Measurements from ENCODE around the gene MAP3K4. TPM values are rescaled to one million over a fixed set of nuclear protein-coding genes. Genes with fewer than 3 reads are reported as not detected.

The MAP3K4 gene
- total RNA-seq, 1 experiment from 2014 or later: 69.8 TPM

DNA sequence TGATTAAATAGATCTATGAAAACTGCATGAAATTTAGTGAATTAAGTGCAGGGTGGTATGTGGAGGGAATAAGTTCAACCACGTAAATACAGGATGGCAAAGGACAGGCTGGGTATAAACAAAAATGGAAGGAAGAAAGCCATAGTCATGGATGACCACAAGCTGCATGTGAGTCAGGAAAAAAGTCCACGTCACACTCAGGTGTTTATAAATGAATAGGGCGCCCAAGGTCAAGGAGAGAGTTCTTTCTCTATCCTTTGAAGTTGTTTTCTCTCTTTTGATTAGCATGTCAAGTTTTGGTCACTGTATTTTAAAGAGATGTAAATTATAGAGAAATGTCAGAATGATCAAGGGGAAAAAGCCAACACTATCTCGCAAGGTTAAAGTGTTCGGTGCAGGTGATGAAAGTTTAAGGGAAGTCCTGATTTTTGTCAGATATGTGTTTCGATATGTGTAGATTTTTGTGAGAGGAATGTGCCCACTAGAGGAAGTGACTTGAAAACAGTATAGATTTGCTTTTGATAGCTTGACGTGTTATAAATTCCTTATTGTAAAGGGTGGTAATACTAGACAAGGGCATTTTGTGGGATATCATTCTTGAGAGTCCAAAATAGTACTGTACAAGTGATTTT lies 58.7 kb downstream of the MAP3K4 start:
- DNase-seq (ENCODE audit: low spot score) (no peak), ATAC-seq (no peak)
- ChIA-PET POLR2A (no interaction called here), CTCF (no interaction called here)
- Mint-ChIP-seq H3K4me1 (no peaks in the 10 kb centered on the region), H3K27ac (no peak overlapping the region), H3K4me3 (no peak overlapping the region), H3K36me3 (peaks cover 3% of the 10 kb centered on the region), H3K9me3 (no peaks in the 10 kb centered on the region), H3K27me3 (ENCODE audit: low read depth) (no peaks in the 10 kb centered on the region)
- TF ChIP-seq NFATC4 (CRISPR knock-in tag; IDR thresholded peaks at IDR 0.05): no peak
- TF ChIP-seq GTF2I (CRISPR knock-in tag; conservative IDR thresholded peaks at IDR 0.05): no peak
- TF ChIP-seq, protein P1, sequence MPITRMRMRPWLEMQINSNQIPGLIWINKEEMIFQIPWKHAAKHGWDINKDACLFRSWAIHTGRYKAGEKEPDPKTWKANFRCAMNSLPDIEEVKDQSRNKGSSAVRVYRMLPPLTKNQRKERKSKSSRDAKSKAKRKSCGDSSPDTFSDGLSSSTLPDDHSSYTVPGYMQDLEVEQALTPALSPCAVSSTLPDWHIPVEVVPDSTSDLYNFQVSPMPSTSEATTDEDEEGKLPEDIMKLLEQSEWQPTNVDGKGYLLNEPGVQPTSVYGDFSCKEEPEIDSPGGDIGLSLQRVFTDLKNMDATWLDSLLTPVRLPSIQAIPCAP (CRISPR knock-in tag; IDR thresholded peaks at IDR 0.05): no peak
- TF ChIP-seq ETV6 (CRISPR knock-in tag; IDR thresholded peaks at IDR 0.05): no peak
- TF ChIP-seq, protein P2, sequence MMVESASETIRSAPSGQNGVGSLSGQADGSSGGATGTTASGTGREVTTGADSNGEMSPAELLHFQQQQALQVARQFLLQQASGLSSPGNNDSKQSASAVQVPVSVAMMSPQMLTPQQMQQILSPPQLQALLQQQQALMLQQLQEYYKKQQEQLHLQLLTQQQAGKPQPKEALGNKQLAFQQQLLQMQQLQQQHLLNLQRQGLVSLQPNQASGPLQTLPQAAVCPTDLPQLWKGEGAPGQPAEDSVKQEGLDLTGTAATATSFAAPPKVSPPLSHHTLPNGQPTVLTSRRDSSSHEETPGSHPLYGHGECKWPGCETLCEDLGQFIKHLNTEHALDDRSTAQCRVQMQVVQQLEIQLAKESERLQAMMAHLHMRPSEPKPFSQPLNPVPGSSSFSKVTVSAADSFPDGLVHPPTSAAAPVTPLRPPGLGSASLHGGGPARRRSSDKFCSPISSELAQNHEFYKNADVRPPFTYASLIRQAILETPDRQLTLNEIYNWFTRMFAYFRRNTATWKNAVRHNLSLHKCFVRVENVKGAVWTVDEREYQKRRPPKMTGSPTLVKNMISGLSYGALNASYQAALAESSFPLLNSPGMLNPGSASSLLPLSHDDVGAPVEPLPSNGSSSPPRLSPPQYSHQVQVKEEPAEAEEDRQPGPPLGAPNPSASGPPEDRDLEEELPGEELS (CRISPR knock-in tag; IDR thresholded peaks at IDR 0.05): no peak
- TF ChIP-seq OVOL2 (CRISPR knock-in tag; IDR thresholded peaks at IDR 0.05; ENCODE audit: borderline replicate concordance): no peak

DNA sequence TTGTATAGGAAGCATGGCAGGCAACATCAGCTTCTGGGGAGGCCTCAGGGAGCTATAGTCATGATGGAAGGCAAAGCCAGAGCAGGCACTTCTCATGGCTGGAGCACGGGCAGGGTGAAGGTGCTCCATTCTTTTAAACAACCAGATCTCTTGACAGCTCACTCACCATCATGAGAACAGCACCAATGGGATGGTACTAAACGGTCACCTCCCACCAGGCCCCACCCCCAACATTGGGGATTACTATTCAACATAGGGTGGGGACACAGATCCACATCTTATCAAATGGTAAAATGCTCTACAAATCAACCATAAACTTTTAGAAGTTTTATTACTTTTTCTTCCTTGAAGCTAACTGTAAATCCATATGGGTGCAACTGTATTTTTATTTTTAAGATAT lies 61.5 kb downstream of the MAP3K4 start:
- no peak for TF ChIP-seq GTF2I (CRISPR knock-in tag; conservative IDR thresholded peaks at IDR 0.05)
- TF ChIP-seq SMAD4 (CRISPR knock-in tag; IDR thresholded peaks at IDR 0.05): no peak
- no peak for TF ChIP-seq TEAD1 (CRISPR knock-in tag; IDR thresholded peaks at IDR 0.05)
- no peak for TF ChIP-seq NR3C1 (CRISPR knock-in tag; conservative IDR thresholded peaks at IDR 0.05; ENCODE audit: low read depth)
- TF ChIP-seq, protein P3, sequence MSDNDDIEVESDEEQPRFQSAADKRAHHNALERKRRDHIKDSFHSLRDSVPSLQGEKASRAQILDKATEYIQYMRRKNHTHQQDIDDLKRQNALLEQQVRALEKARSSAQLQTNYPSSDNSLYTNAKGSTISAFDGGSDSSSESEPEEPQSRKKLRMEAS (CRISPR knock-in tag; IDR thresholded peaks at IDR 0.05): no peak
- TF ChIP-seq ZNF671 (CRISPR knock-in tag; IDR thresholded peaks at IDR 0.05): no peak
- no peak for TF ChIP-seq OVOL2 (CRISPR knock-in tag; IDR thresholded peaks at IDR 0.05; ENCODE audit: borderline replicate concordance)
- TF ChIP-seq, protein P4, sequence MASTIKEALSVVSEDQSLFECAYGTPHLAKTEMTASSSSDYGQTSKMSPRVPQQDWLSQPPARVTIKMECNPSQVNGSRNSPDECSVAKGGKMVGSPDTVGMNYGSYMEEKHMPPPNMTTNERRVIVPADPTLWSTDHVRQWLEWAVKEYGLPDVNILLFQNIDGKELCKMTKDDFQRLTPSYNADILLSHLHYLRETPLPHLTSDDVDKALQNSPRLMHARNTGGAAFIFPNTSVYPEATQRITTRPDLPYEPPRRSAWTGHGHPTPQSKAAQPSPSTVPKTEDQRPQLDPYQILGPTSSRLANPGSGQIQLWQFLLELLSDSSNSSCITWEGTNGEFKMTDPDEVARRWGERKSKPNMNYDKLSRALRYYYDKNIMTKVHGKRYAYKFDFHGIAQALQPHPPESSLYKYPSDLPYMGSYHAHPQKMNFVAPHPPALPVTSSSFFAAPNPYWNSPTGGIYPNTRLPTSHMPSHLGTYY (CRISPR knock-in tag; IDR thresholded peaks at IDR 0.05): no peak
- TF ChIP-seq JAZF1 (CRISPR knock-in tag; IDR thresholded peaks at IDR 0.05): no peak
- TF ChIP-seq, protein P5, sequence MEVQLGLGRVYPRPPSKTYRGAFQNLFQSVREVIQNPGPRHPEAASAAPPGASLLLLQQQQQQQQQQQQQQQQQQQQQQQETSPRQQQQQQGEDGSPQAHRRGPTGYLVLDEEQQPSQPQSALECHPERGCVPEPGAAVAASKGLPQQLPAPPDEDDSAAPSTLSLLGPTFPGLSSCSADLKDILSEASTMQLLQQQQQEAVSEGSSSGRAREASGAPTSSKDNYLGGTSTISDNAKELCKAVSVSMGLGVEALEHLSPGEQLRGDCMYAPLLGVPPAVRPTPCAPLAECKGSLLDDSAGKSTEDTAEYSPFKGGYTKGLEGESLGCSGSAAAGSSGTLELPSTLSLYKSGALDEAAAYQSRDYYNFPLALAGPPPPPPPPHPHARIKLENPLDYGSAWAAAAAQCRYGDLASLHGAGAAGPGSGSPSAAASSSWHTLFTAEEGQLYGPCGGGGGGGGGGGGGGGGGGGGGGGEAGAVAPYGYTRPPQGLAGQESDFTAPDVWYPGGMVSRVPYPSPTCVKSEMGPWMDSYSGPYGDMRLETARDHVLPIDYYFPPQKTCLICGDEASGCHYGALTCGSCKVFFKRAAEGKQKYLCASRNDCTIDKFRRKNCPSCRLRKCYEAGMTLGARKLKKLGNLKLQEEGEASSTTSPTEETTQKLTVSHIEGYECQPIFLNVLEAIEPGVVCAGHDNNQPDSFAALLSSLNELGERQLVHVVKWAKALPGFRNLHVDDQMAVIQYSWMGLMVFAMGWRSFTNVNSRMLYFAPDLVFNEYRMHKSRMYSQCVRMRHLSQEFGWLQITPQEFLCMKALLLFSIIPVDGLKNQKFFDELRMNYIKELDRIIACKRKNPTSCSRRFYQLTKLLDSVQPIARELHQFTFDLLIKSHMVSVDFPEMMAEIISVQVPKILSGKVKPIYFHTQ (CRISPR knock-in tag; IDR thresholded peaks at IDR 0.05): no peak
- TF ChIP-seq ZNF138 (CRISPR knock-in tag; conservative IDR thresholded peaks at IDR 0.05): no peak
- TF ChIP-seq, protein P6, sequence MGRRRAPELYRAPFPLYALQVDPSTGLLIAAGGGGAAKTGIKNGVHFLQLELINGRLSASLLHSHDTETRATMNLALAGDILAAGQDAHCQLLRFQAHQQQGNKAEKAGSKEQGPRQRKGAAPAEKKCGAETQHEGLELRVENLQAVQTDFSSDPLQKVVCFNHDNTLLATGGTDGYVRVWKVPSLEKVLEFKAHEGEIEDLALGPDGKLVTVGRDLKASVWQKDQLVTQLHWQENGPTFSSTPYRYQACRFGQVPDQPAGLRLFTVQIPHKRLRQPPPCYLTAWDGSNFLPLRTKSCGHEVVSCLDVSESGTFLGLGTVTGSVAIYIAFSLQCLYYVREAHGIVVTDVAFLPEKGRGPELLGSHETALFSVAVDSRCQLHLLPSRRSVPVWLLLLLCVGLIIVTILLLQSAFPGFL (CRISPR knock-in tag; IDR thresholded peaks at IDR 0.05; ENCODE audit: borderline replicate concordance): no peak
- TF ChIP-seq CREM (CRISPR knock-in tag; IDR thresholded peaks at IDR 0.05): no peak
- TF ChIP-seq EMX1 (CRISPR knock-in tag; IDR thresholded peaks at IDR 0.05): no peak
- Mint-ChIP-seq H3K27me3 (ENCODE audit: low read depth) (no peaks in the 10 kb centered on the region), H3K9me3 (no peaks in the 10 kb centered on the region), H3K27ac (no peak overlapping the region), H3K36me3 (peaks cover 3% of the 10 kb centered on the region), H3K4me3 (no peak overlapping the region), H3K4me1 (peaks cover 20% of the 10 kb centered on the region)
- no peak; the same call in 1 of the 2 replicates for ATAC-seq
- DNase-seq (ENCODE audit: low spot score): no peak
- CTCF ChIA-PET: no interaction called here
- POLR2A ChIA-PET: no interaction called here

Data from WTC11 (cell line).